ENCODE results near the gene MGAT3. TPM values are rescaled to one million over a fixed set of nuclear protein-coding genes. Genes with fewer than 3 reads are reported as not detected.

Gene MGAT3
- total RNA-seq, 1 donor from 2014 or later: 0.11 TPM

DNA sequence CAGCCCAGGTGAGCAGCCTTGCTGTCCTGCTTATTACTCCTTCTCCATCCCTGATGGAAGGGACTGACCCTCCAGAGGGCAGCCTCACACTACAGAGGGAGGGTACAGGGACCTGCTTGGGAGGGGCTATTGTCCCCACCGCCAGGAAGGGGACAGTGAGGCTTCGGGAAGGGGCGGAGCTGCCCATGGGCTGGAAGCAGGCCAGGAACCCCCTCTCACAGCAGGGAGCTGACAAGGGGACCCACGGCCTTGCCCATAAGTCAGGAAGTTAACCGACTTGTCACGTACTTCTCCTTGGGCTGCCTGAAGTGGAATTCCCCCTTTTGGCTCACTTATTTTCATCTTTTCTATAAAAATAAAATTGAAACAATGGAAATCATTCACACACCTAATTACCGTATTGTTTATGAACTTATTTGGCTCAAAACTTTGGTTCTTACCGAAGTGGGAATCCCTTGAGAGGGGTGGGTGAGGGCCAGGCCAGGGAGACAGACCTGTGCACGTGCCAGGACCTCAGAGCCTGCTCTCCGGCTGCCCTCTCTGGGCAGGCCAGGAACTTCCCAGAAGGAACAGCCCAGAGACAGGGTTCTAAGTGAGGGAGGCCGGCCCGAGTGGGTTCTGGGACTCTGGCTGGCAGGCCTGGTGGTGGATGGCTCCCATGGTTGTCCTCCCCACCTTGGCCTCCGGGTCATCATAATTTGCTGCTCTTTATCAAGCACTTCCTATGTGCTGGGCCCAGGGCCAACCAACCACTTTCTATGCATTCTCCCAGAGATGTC lies 5.8 kb downstream of the MGAT3 start:
- no peak overlapping the region for H3K4me3 Mint-ChIP-seq (ENCODE audit: low read depth)
- DNase-seq (ENCODE audit: low spot score): no peak
- peaks cover 2% of the 10 kb centered on the region for H3K4me1 Mint-ChIP-seq (ENCODE audit: low read depth)
- peaks cover 25% of the 10 kb centered on the region for H3K27me3 Mint-ChIP-seq (ENCODE audit: low read depth)
- H3K9me3 Mint-ChIP-seq: no peaks in the 10 kb centered on the region
- intact Hi-C loops (cut with micrococcal nuclease): no loop called here
- H3K36me3 Mint-ChIP-seq (ENCODE audit: low read depth): no peaks in the 10 kb centered on the region
- no peak overlapping the region for H3K27ac Mint-ChIP-seq

DNA sequence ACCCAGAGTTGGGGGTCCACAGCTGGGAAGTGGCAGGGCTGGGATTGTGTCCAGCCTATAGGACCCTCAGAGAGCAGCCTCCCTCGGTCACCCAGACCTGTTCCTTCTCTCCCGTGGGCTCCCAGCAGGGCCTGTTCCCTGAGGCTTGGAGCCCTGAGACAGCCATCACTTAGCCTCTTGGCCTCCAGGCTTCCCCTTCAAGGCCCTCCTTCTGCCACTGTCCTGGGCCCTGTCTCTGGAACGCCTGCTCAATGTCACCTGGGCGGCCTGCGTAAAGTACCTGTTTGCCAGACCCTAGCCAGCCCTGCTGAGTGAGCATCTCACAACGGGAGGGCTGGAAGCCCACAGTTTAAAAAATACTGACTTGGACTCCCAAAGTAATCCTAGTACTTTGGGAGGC lies 6.5 kb downstream of the MGAT3 start:
- Mint-ChIP-seq H3K27me3 (ENCODE audit: low read depth) (peaks cover 22% of the 10 kb centered on the region), H3K4me1 (ENCODE audit: low read depth) (peaks cover 1% of the 10 kb centered on the region), H3K36me3 (ENCODE audit: low read depth) (no peaks in the 10 kb centered on the region), H3K4me3 (ENCODE audit: low read depth) (no peak overlapping the region), H3K27ac (no peak overlapping the region), H3K9me3 (no peaks in the 10 kb centered on the region)
- no peak for DNase-seq (ENCODE audit: low spot score)
- intact Hi-C loops (cut with micrococcal nuclease): no loop called here

DNA sequence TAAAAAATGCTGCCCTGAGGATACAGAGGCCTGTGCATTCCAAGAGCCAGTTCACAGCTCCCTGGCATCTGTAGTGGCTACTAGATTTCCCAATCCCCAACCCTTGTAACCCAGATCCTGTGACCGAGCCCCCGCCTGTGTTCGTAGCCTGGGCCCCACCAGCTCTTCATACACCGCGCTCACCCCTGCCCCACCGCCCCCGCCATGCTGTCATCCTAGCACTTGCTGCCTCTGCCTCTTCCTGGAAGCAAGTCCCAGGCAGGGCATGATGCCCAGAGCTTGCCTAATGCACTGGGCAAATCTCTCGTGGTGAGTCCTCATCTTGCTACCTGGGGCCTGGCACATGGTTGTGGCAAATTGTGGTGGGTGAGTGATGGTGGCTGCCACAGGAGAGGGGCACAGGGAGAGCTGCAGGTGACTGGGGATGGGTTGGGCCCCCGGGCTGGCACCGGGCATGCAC lies 7.1 kb downstream of the MGAT3 start:
- no peaks in the 10 kb centered on the region for H3K9me3 Mint-ChIP-seq

DNA sequence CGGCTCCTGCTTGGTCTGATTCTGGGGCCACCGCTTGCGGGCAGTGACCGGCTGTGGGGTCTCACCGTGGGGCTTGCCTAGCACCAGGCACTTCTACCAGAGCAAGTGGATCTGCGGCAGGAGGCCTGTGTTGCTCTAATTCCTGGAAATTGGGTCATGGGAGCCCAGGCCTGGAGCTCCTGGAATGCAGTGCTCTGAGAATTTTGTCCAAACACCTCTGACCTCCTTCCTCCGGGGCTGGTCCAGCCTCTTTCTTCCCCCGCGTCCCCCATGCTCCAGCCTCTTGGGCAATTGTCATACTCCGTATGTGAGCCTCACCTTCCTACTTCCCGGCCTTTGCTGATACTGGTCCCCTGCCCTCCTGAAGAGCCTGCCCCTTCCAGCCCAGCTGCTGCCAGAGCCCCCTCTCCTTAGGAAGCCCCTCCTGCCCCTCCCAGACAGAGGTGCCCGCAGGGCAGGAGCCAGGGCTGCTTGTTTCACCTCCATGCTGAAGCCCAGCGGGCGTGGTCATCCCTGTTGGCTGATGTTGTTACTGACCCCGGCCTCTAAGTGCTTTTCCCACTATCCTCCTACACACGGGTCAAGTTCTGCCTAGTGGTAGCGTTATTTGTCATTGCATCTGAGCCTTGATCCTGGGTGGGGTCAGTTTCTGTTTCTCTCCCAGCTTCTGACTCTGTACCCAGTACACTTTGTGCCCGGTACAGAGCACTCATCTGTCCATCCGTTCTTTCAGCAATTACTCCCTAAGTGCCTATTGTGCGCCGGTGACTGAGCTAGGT lies 9.6 kb downstream of the MGAT3 start:
- peaks cover 3% of the 10 kb centered on the region for H3K4me1 Mint-ChIP-seq (ENCODE audit: low read depth)
- DNase-seq (ENCODE audit: low spot score): no peak
- H3K27me3 Mint-ChIP-seq (ENCODE audit: low read depth): peaks cover 7% of the 10 kb centered on the region
- H3K36me3 Mint-ChIP-seq (ENCODE audit: low read depth): no peaks in the 10 kb centered on the region
- intact Hi-C loops (cut with micrococcal nuclease): no loop called here
- H3K27ac Mint-ChIP-seq: no peak overlapping the region
- H3K4me3 Mint-ChIP-seq (ENCODE audit: low read depth): no peak overlapping the region
- H3K9me3 Mint-ChIP-seq: no peaks in the 10 kb centered on the region

More for the DNA sequence above, 7.1 kb downstream of the MGAT3 start:
- Mint-ChIP-seq H3K4me3 (ENCODE audit: low read depth) (no peak overlapping the region), H3K36me3 (ENCODE audit: low read depth) (no peaks in the 10 kb centered on the region), H3K4me1 (ENCODE audit: low read depth) (peaks cover 1% of the 10 kb centered on the region), H3K27me3 (ENCODE audit: low read depth) (peaks cover 19% of the 10 kb centered on the region), H3K27ac (no peak overlapping the region)
- intact Hi-C loops (cut with micrococcal nuclease): no loop called here
- no peak for DNase-seq (ENCODE audit: low spot score)

DNA sequence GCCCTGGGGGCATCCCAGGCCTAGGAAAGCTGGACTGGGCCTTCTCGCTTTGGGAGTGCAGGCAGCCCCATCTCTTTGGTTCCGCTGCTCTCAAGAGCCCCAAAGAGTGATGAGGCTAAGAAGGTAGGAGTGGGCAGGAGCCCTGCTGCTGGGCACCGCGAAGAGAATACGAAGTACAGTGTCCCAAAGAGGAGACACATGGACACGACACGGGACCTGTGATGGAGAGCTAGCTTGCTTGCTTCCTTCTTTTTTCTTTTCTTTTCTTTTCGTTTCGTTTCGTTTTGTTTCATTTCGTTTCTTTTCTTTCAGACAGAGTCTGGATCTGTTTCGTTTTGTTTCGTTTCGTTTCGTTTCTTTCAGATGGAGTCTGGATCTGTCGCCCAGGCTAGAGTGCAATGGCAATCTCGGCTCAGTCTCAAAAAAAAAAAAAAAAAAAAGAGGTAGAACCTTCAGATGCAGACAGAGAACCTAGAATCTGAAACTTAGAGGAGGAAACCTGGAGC lies 10.6 kb downstream of the MGAT3 start:
- Mint-ChIP-seq H3K4me1 (ENCODE audit: low read depth) (peaks cover 7% of the 10 kb centered on the region), H3K4me3 (ENCODE audit: low read depth) (no peak overlapping the region), H3K9me3 (no peaks in the 10 kb centered on the region), H3K27ac (no peak overlapping the region), H3K36me3 (ENCODE audit: low read depth) (no peaks in the 10 kb centered on the region), H3K27me3 (ENCODE audit: low read depth) (peaks cover 4% of the 10 kb centered on the region)
- no peak for DNase-seq (ENCODE audit: low spot score)
- intact Hi-C loops (cut with micrococcal nuclease): no loop called here

DNA sequence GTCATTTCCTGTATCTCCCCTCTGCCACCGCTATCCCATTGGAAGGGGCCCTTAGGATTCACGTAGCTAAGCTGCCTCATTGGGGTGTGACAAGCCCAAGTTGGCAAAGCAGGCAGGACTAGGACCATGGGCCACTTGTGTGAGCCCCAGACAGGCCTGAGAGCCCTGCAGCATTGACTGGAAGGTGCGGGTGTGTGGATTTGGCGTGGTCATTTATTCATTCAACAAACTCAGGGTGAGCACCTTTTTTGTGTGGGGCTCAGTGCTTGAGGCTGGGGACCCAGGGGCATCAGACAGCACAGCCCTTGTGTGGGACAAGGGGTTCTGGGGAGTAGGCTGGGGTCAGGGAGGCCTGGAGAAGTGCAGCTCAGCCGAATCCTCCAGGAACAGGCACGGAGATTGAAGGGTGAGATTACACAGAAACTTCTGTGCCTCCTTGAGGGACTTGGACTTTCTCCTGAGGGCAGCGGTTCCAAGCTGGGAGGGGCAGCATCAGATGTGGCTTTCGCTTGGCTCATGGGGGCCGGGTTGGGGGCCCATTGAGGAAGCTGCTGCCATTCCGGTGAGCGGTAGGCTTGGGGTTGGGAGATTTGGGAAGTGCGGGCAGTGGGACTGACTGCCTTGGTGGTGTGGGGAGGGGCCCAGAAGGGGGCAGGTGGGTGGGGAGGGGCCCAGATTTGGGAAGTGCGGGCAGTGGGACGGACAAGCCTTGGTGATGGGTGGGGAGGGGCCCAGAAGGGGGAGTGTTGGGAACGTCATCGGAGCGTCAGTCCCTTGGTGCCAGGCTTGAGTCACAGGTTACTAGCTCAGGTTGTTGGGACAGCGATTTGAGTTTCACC lies 11.9 kb downstream of the MGAT3 start:
- intact Hi-C loops (cut with micrococcal nuclease): no loop called here
- H3K27me3 Mint-ChIP-seq (ENCODE audit: low read depth): peaks cover 4% of the 10 kb centered on the region
- no peak for DNase-seq (ENCODE audit: low spot score)
- H3K4me3 Mint-ChIP-seq (ENCODE audit: low read depth): no peak overlapping the region
- H3K36me3 Mint-ChIP-seq (ENCODE audit: low read depth): no peaks in the 10 kb centered on the region
- H3K4me1 Mint-ChIP-seq (ENCODE audit: low read depth): peaks cover 11% of the 10 kb centered on the region
- no peaks in the 10 kb centered on the region for H3K9me3 Mint-ChIP-seq
- H3K27ac Mint-ChIP-seq: no peak overlapping the region

DNA sequence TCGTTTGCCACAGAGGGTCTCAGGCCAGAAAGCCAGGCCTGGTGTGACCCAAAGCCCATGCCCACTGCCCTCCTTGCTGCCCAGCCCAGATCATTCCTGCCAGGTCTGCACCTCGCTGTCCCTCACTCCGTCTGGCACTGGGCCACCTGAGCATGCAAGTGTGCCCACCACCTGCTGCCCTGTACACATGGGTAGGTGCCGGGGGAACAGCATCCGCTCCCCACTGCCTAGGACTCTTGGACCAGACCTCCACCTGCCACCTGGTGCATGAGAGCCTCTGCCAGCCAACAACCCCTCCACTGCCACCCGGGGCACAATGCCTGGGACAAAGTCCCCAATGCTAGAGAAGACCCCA lies 12.5 kb downstream of the MGAT3 start:
- H3K4me3 Mint-ChIP-seq (ENCODE audit: low read depth): no peak overlapping the region
- peaks cover 11% of the 10 kb centered on the region for H3K4me1 Mint-ChIP-seq (ENCODE audit: low read depth)

DNA sequence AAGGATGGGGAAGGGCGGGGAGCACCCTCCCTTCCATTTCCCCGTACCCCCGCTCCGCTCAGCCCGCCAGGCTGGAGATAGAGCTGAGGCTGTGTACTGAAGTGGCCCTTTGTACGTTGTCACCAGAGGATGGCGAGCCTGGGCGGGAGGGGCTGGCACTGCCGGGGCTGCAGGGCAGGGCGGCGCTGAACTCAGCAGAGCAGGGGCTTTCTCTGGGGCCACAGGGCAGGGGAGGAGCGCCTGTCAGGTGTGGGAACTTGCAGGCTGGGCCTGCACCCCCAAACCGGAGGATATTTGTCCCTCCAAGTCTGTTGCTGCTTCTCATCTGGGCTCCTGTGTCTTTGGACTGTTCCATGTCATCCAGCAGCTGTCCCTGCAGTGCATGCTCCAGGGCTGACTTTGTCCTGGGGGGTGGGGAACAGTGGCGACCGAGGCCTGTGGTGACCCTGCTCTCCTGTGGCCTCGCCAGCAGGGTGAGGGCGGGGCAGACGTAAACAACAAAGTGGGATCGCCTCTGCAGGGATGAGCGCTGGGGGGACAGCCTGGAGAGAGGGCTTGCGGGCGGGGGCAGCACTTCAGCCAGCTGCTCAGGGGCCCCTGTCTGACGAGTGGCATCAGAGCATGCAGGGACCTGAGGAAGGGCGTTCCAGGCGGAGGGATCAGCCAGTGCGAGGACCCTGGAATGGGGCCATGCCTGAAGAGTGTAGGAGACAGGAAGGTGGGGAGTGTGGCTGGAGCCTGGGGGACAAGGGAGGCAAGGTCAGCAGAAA lies 13.1 kb downstream of the MGAT3 start:
- intact Hi-C loops (cut with micrococcal nuclease): no loop called here
- Mint-ChIP-seq H3K9me3 (no peaks in the 10 kb centered on the region), H3K27ac (no peak overlapping the region), H3K4me3 (ENCODE audit: low read depth) (no peak overlapping the region), H3K27me3 (ENCODE audit: low read depth) (peaks cover 4% of the 10 kb centered on the region), H3K36me3 (ENCODE audit: low read depth) (no peaks in the 10 kb centered on the region), H3K4me1 (ENCODE audit: low read depth) (peaks cover 11% of the 10 kb centered on the region)
- DNase-seq (ENCODE audit: low spot score): no peak

More for the DNA sequence above, 12.5 kb downstream of the MGAT3 start:
- Mint-ChIP-seq H3K27me3 (ENCODE audit: low read depth) (peaks cover 4% of the 10 kb centered on the region), H3K27ac (no peak overlapping the region), H3K36me3 (ENCODE audit: low read depth) (no peaks in the 10 kb centered on the region), H3K9me3 (no peaks in the 10 kb centered on the region)
- intact Hi-C loops (cut with micrococcal nuclease): no loop called here
- no peak for DNase-seq (ENCODE audit: low spot score)

DNA sequence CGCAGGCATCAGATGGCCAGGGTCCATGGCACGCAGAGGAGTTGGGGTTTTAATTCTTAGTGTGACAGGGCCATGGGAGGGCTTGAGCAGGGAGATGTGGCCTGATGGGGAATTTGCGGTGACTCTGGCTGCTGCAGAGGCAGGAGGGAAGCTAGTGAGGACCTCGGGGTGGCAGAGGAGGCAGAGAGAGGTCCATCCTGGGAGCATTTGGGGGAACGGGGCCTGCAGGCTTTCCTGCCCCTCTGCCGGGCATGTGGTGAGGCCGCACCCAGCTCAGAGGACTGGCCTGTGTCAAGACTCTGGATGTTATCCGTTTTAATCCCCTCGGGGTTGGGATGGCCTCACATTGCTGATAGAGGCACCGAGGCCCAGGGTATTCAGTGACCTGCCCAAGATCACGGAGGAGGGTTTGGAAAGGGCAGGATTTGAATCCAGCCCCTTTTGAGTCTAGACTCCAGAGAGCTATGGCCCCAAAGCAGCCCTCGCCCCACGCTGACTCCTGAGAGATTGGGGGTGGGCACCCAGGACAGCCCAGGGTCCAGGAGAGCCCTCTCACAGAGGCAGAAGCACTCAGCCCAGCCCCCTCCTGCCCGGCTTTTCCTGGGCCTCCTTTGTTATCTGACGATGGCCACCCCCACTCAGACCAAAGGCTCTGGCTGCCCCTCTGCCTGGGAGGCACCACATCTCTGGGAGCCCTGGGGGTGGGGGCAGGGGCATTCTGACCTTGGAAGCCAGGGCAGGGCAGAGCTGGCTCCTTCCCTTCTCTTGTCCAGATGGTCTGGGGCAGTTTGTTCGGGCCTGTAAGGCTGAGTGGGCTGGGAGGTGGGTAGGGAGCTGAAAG lies 13.9 kb downstream of the MGAT3 start:
- intact Hi-C loops (cut with micrococcal nuclease): no loop called here
- no peak for DNase-seq (ENCODE audit: low spot score)
- H3K27me3 Mint-ChIP-seq (ENCODE audit: low read depth): peaks cover 4% of the 10 kb centered on the region
- H3K4me3 Mint-ChIP-seq (ENCODE audit: low read depth): no peak overlapping the region
- H3K27ac Mint-ChIP-seq: no peak overlapping the region
- no peaks in the 10 kb centered on the region for H3K9me3 Mint-ChIP-seq
- no peaks in the 10 kb centered on the region for H3K36me3 Mint-ChIP-seq (ENCODE audit: low read depth)
- peaks cover 11% of the 10 kb centered on the region for H3K4me1 Mint-ChIP-seq (ENCODE audit: low read depth)

DNA sequence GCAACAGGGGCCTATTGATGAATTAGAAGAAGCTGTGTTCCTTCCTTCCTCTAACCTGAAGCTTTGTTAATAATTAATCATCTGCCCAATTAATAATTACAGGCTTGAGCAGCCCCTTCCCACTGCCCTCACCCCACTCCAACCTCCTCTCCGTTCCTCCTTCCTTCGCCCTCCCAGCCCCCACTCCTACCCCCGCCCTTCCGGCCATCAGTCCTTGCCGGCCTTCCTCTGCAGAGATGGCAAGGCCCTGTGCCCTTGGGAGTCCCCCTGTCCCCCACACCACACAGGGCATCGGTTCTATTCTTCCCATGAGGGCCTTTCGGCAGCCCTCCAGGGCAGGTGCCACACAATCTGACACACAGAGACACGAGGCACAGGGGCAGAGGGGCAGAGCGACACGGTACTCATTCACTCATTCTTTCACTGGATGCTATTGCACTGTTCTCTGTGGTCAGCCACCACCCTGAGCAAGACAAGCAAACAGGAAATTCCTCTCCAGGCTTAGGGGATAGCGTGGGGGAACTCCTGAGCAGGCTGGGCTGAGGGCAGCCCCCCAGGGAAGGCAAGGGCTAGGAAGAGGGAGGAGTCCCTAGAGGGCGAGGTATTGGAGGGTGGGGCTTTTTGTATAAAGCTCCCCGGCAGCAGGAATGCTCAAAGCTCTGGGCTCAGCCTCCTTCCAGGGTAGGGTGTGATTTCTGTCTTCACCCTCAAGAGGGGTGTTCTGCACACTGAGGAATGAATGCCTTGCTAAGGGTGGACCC lies 14.7 kb downstream of the MGAT3 start:
- Mint-ChIP-seq H3K27ac (peak overlapping the region; percentile 5), H3K9me3 (no peaks in the 10 kb centered on the region), H3K4me3 (ENCODE audit: low read depth) (no peak overlapping the region), H3K4me1 (ENCODE audit: low read depth) (peaks cover 11% of the 10 kb centered on the region), H3K36me3 (ENCODE audit: low read depth) (no peaks in the 10 kb centered on the region), H3K27me3 (ENCODE audit: low read depth) (peaks cover 4% of the 10 kb centered on the region)
- intact Hi-C loops (cut with micrococcal nuclease): no loop called here
- no peak for DNase-seq (ENCODE audit: low spot score)
